Lung (tissue), 12 donors: ENCODE data around the gene IZUMO1. TPM values are rescaled to one million over a fixed set of nuclear protein-coding genes. Genes with fewer than 3 reads are reported as not detected.
A peak's percentile ranks its signal among the peaks of the same experiment; 100 is the strongest.
"Not testable (repeated sequence)": the region's sequence is repeated elsewhere in the genome, so short reads cannot be mapped to it uniquely, and the experiment has no call there.

Source experiments
- ATAC-seq: fragments of 200-7000 bp; cut with Tn5 transposase; one replicate; pipeline ENCODE4 v1.9.1; 2020; ENCODE audit warnings: moderate number of reproducible peaks; ENCODE audit not compliant: insufficient read depth, low FRiP score
- DNase-seq, 3 donors: peaks; one replicate each; pipeline ENCODE4 v3.0.0-alpha.2; 2013 to 2017
- H3K27ac ChIP-seq, 2 donors: one replicate each; pipeline ENCODE4 v1.5.1; 2013; ENCODE audit warnings: mild to moderate bottlenecking in 2 of 2, moderate library complexity in 2 of 2, control low read depth in 1 of 2, inconsistent platforms in 1 of 2, low read depth in 1 of 2, low read length in 1 of 2
- H3K27me3 ChIP-seq, 3 donors: one replicate each; pipeline ENCODE4 v1.5.1; 2013; ENCODE audit warnings: low read length in 2 of 3; ENCODE audit not compliant: control insufficient read depth in 3 of 3, insufficient read depth in 3 of 3
- H3K36me3 ChIP-seq, 4 donors: one replicate each; pipeline ENCODE4 v1.5.1; 2013; ENCODE audit warnings: low read length in 4 of 4, mild to moderate bottlenecking in 1 of 4, moderate library complexity in 1 of 4; ENCODE audit not compliant: control insufficient read depth in 4 of 4, insufficient read depth in 4 of 4
- H3K4me1 ChIP-seq, 5 donors: one replicate each; pipeline ENCODE4 v1.5.1; 2013; ENCODE audit warnings: low read length in 5 of 5, mild to moderate bottlenecking in 2 of 5, moderate library complexity in 1 of 5; ENCODE audit not compliant: control insufficient read depth in 5 of 5, insufficient read depth in 5 of 5
- H3K4me3 ChIP-seq: one replicate; pipeline ENCODE4 v1.5.1; 2013; ENCODE audit warnings: mild to moderate bottlenecking, control low read depth, moderate library complexity
- H3K9ac ChIP-seq, 2 donors: one replicate each; pipeline ENCODE4 v1.5.1; 2013; ENCODE audit warnings: low read length in 2 of 2, control low read depth in 1 of 2; ENCODE audit not compliant: insufficient read depth in 1 of 2
- H3K9me3 ChIP-seq, 4 donors: one replicate each; pipeline ENCODE4 v1.5.1; 2013; ENCODE audit warnings: low read length in 3 of 4, mild to moderate bottlenecking in 1 of 4, moderate library complexity in 1 of 4; ENCODE audit not compliant: control insufficient read depth in 4 of 4, insufficient read depth in 3 of 4
- CTCF ChIP-seq: IDR thresholded peaks from 2 replicates; pipeline ENCODE4 v1.5.1; 2012; ENCODE audit warnings: mild to moderate bottlenecking; ENCODE audit errors: control extremely low read depth, extremely low read depth
- WGBS, 2 donors: extraction: QIAGEN DNeasy Blood & Tissue Kit; methylation state at CpG; one replicate each; pipeline ENCODE4 v1.1.7; 2013; 5-methylcytosine and 5-hydroxymethylcytosine counted together
- polyA plus RNA-seq, 2 donors: library from polyadenylated mRNA; stranded (reverse); fragments of 200-250 nt; gene quantifications; one replicate each; pipeline ENCODE4 v1.2.1, GENCODE V29; 2013
- total RNA-seq, 2 donors: library from RNA; depleted of rRNA in 1 of 2; stranded (reverse); fragments of >200 nt in 1 of 2; gene quantifications; one replicate each; pipeline ENCODE4 v1.2.1, GENCODE V29; 2014 to 2021
- donor health status: control.
- donor health status: control.
- donor health status: Bipolar disorder and iron deficiency.
- donor health status: healthy.
- donor health status: DM: yes; HTN: yes; CAD: no.

IZUMO1 gene
- total and polyA plus RNA-seq, 4 donors: 0.97 to 3.1 (median 1.8) TPM

GRCh38 chr19:48794291-48794690 lies 47.6 kb upstream of the IZUMO1 start:
- H3K4me3 ChIP-seq: no peak overlapping the region
- H3K27me3 ChIP-seq: no peaks in the 10 kb centered on the region
- no peak for DNase-seq
- no peak overlapping the region for H3K27ac ChIP-seq
- no peak for TF ChIP-seq CTCF
- peaks cover 0 to 12% (median 3%) of the 10 kb centered on the region in 5 donors for H3K4me1 ChIP-seq
- no peak overlapping the region for H3K9ac ChIP-seq
- H3K36me3 ChIP-seq: no peaks in the 10 kb centered on the region
- 83 to 84% methylated on average over 6 of the region's 6 CpGs for WGBS, 2 donors
- H3K9me3 ChIP-seq: no peaks in the 10 kb centered on the region
- ATAC-seq: no peak

GRCh38 chr19:48793271-48793670 lies 46.6 kb upstream of the IZUMO1 start:
- no peaks in the 10 kb centered on the region for H3K9me3 ChIP-seq
- H3K36me3 ChIP-seq: no peaks in the 10 kb centered on the region
- 76 to 83% methylated on average over 8 of the region's 8 CpGs for WGBS, 2 donors
- H3K4me1 ChIP-seq: peaks cover 0 to 12% (median 3%) of the 10 kb centered on the region in 5 donors
- H3K4me3 ChIP-seq: no peak overlapping the region
- no peak overlapping the region for H3K27ac ChIP-seq
- H3K27me3 ChIP-seq: no peaks in the 10 kb centered on the region
- TF ChIP-seq CTCF: no peak
- H3K9ac ChIP-seq: no peak overlapping the region
- no peak for DNase-seq
- no peak for ATAC-seq

GRCh38 chr19:48787331-48787730 lies 40.6 kb upstream of the IZUMO1 start:
- ATAC-seq, H3K4me3 ChIP-seq, DNase-seq, H3K4me1 ChIP-seq, H3K9ac ChIP-seq, H3K27ac ChIP-seq, H3K9me3 ChIP-seq, H3K36me3 ChIP-seq, H3K27me3 ChIP-seq: not testable (repeated sequence)
- 85 to 91% methylated on average over 9 of the region's 9 CpGs for WGBS, 2 donors

- H3K4me3 ChIP-seq, H3K9ac ChIP-seq, H3K27ac ChIP-seq, H3K36me3 ChIP-seq, H3K4me1 ChIP-seq, DNase-seq, ATAC-seq, H3K9me3 ChIP-seq, H3K27me3 ChIP-seq: not testable (repeated sequence)
- WGBS, 2 donors: 87 to 92% methylated on average over 7 of the region's 7 CpGs
These were observed 39.7 kb upstream of the IZUMO1 start for GRCh38 chr19:48786422-48786821.

- no peaks in the 10 kb centered on the region for H3K9me3 ChIP-seq
- H3K36me3 ChIP-seq: no peaks in the 10 kb centered on the region
- no peak overlapping the region for H3K9ac ChIP-seq
- ATAC-seq: no peak
- 61 to 71% methylated on average over 5 of the region's 5 CpGs for WGBS, 2 donors
- H3K4me1 ChIP-seq: peaks cover 0 to 2% (median 0%) of the 10 kb centered on the region in 5 donors
- peak in 1 of 3 donors; percentile 34 for DNase-seq
- H3K27me3 ChIP-seq: no peaks in the 10 kb centered on the region
- no peak overlapping the region for H3K4me3 ChIP-seq
- no peak overlapping the region for H3K27ac ChIP-seq
- no peak for TF ChIP-seq CTCF
These were observed 37.8 kb upstream of the IZUMO1 start for GRCh38 chr19:48784527-48784926.
